NK-92 treated with Interleukin-12 subunit alpha and Interleukin-12 subunit beta, amount 100 ng/mL, for 24 hours (cell line): Measurements from ENCODE around the gene GNG8.
A peak's percentile ranks its signal among the peaks of the same experiment; 100 is the strongest.
"Not testable (repeated sequence)": the region's sequence is repeated elsewhere in the genome, so short reads cannot be mapped to it uniquely, and the experiment has no call there.

Source experiments
- DNase-seq: peaks from one replicate; lab custom pipeline; 2025; lab: John Stamatoyannopoulos, UW

The GNG8 gene

GRCh38 chr19:46646402-46646801, 10.4 kb upstream of the GNG8 start:
- no peak for DNase-seq

- DNase-seq: no peak
Observed at GRCh38 chr19:46644720-46645119, 8.7 kb upstream of the GNG8 start.

GRCh38 chr19:46640656-46641055, 4.7 kb upstream of the GNG8 start:
- no peak for DNase-seq

GRCh38 chr19:46639358-46640182, 3.6 kb upstream of the GNG8 start:
- DNase-seq: no peak

GRCh38 chr19:46637224-46637623, 1.2 kb upstream of the GNG8 start:
- DNase-seq: no peak

- DNase-seq: no peak
Observed at GRCh38 chr19:46634656-46635218, 1.3 kb downstream of the GNG8 start.

DNA sequence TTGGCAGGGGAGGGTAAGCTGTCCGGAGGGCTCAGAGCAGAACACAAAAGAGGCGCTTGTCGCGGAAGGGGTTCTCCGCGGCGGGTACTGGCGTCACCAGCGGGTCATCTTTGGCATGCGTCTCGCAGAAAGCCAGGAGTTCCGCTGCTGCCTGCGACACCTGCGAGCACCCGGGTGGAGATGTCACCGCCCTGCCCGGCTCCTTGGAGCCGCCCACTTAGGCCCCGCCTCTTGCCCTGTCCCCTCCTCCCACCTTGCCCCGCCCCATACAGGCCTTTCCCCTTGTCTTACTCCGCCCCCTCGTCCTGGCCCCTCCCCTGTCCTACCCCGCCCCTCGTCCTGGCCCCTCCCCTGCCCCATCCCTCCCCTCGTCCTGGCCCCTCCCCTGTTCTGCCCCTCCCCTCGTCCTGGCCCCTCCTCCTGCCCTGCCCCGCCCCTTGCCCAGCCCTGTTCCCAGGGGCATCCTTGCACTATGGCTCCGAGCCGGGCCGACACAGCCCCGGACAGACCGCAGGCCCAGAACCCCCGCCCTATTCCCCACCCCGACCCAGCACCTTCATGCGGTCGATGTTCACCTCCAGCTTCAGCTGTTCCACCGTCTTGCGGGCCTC, 1.9 kb downstream of the GNG8 start:
- DNase-seq: peak; percentile 24

GRCh38 chr19:46633130-46633529, 2.9 kb downstream of the GNG8 start:
- DNase-seq: no peak

- no peak for DNase-seq
Observed at GRCh38 chr19:46631481-46631880, 4.5 kb downstream of the GNG8 start.

GRCh38 chr19:46630586-46631205, 5.3 kb downstream of the GNG8 start:
- DNase-seq: no peak

DNA sequence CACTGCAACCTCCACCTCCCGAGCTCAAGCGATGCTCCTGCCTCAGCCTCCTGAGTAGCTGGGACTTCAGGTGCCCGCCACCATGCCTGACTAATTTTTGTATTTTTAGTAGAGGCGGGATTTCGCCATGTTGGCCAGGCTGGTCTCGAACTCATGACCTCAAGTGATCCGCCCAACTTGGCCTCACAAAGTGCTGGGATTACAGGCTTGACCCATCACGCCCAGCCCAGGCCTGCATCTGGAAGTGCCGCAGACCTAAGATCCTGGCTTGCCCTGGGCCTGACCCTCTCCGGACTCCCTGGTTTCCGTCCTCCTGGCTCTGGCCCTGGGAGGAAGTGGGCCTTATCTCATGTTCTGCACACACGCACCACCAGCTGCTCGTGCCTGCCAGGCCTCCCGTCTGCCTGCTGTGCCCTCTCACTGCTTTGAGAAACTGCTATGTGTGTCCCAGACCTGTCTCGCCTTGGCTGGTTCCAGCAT, 6.4 kb downstream of the GNG8 start:
- no peak for DNase-seq

GRCh38 chr19:46628970-46629369, 7.0 kb downstream of the GNG8 start:
- DNase-seq: not testable (repeated sequence)

- DNase-seq: no peak
Observed at GRCh38 chr19:46626446-46626845, 9.6 kb downstream of the GNG8 start.

GRCh38 chr19:46625731-46626130, 10.3 kb downstream of the GNG8 start:
- no peak for DNase-seq

DNA sequence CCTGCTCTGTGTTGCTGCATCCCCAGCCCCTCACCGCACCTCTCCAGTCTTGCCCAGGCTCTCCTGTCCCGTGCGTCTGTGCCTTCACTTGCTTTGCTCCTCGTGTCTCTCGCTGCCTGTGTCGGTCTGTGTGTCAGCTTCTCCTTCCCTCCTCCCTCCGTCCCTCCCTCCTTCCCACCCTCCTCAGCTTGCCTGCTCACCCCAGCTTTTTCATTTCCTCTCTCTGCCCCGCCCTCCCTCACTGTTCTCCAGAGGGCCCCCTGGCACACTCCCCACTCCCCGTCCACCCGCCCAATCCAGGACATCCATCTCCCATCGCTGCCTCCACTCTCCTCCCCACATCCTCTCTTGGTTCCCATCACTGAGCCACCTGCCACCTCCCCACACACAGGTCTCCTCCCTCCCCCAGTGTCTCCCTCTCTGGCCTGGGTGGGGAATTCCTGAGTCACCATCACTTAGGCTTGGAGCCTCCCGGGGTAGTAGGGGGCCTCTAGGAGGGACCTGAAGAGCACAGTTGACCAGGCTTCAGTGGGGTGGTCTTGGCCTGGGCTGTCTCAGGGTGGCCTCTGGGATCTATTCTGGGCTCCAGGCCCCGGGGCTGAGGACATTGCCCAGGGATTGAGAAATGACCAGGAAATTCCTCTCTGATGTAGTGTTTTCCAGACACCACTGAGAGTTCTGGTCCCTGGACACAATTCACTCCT, 10.9 kb downstream of the GNG8 start, which contains the start of gene PTGIR:
PTGIR (minus strand) TSS at position 132 of the 704 bp plus-strand sequence. CDS start 864 bp downstream, outside the sequence.
- DNase-seq: no peak

DNA sequence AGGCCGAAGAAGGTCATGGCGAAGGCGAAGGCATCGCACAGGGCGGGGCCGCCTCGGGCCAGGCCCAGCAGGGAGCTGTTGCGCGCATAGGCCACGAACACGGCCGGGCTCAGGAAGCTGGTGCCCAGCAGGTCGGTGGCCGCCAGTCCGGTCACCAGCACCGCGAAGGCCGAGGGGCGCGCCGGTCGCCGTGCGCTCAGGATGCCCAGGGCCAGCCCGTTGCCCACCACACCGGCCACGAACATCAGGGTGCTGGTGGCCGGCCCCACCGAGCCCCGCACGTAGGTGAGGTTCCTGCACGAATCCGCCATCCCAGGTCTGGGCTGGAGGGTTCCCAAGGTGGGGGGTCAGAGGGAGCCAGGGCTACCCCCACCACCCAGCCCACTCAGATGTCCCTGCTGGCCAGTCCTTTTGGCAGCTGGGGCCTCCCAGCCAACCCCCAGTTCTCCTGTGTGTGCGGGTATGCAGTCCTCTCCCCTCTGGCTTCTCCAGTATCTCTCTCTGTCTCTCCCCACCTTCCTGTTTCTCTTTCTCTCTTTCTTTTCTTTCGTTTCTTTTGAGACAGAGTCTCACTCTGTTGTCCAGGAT, 12.0 kb downstream of the GNG8 start:
- DNase-seq: no peak

- no peak for DNase-seq
Observed at GRCh38 chr19:46622118-46622446, 13.9 kb downstream of the GNG8 start.

- no peak for DNase-seq
Observed at GRCh38 chr19:46621191-46622117, 14.5 kb downstream of the GNG8 start.

DNA sequence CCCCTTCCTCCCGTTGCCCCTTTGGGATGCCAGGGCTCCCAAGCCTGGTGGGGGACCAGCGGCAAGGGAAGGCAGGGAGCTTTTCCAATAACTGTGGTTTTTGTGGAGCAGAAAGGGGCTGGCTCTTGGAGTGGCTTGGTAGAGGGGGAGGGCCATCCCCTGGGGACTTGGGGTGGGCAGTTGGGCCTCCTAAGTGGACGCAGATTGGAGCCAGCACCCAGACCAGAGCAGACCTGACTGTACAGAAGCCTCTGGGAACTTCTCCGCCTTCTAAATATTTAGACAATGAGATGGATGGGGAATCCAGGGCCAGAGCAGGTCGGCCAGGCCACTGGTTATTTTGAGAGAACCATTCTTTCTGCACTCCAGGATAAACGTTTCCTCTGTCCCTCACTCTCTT, 15.3 kb downstream of the GNG8 start:
- no peak for DNase-seq

DNA sequence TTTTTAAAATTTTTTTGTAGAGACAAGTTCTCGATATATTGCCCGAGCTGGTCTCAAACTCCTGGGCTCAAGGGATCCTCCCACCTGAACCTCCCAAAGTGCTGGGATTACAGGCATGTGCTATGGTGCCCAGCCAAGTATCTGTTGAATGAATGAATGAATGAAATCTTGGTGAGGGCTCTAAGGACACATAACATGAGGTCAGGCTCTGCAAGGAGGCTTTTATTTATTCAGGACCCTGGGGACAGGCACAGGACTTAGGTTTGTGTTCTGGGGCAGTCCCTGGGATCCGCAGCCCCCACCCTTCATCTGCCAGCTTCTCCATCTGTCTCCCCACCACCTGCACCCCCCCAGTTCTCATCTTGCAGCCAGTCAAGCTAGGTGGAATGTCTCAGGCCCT, 15.7 kb downstream of the GNG8 start:
- DNase-seq: no peak
